Measurements from ENCODE around the gene TEX19. TPM values are rescaled to one million over a fixed set of nuclear protein-coding genes. Genes with fewer than 3 reads are reported as not detected.
"Not testable (repeated sequence)": the region's sequence is repeated elsewhere in the genome, so short reads cannot be mapped to it uniquely, and the experiment has no call there.

The TEX19 gene
- total and polyA plus RNA-seq, 2 of the 4 experiments (the other 2 are of a cell fraction) = under 0.01 to 0.03 TPM

DNA sequence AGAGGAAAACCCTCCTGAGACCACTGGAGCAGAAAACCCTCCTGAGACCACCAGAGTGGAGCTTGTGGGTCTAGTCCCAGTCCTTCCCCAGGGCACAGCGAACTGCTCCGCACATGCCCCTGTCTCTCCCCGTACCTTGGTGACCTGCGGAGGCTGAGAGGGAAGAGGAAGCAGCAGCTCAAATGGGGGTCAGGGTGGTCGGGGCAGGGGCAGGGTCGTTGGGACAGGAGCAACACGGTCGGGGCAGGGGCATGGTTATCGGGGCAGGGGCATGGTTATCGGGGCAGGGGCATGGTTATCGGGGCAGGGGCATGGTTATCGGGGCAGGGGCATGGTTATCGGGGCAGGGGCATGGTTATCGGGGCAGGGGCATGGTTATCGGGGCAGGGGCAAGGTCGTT is 53.0 kb downstream of the TEX19 start:
- H3K23ac ChIP-seq (ENCODE audit: low read depth, low read length); CTCF ChIA-PET; H3K4me3 ChIP-seq (ENCODE audit: insufficient read depth, low read depth, low read length); H3K4me2 ChIP-seq (ENCODE audit: low read depth, low read length); H4K5ac ChIP-seq (ENCODE audit: low read depth, low read length); H3K18ac ChIP-seq (ENCODE audit: low read depth, low read length); H3K9me3 ChIP-seq (ENCODE audit: control insufficient read depth, insufficient read depth, low read length); H3K4me1 ChIP-seq (ENCODE audit: control insufficient read depth, insufficient read depth, low read length); H2BK120ac ChIP-seq (ENCODE audit: low read depth, low read length); H3K56ac ChIP-seq (ENCODE audit: extremely low read depth, insufficient read depth, low read length); H2AK5ac ChIP-seq (ENCODE audit: low read depth, low read length); H3K9me1 ChIP-seq (ENCODE audit: insufficient read depth, low read length); H2AFZ ChIP-seq (replicated peaks; ENCODE audit: low read length, poor library complexity); H2BK5ac ChIP-seq (ENCODE audit: low read depth, low read length, poor library complexity, severe bottlenecking); DNase-seq; POLR2A ChIA-PET (ENCODE audit: unreplicated experiment); H4K91ac ChIP-seq (ENCODE audit: insufficient read depth, low read depth, low read length); H3K4ac ChIP-seq (ENCODE audit: low read depth, low read length); H2BK20ac ChIP-seq (ENCODE audit: low read depth, low read length); H4K8ac ChIP-seq (ENCODE audit: low read depth in 2 of 2, low read length in 2 of 2); in situ Hi-C loops (cut with MboI; ENCODE audit: low sequenced_read_pairs); H2BK15ac ChIP-seq (ENCODE audit: low read depth, low read length); BruUV-seq (replicated peaks); H3K27me3 ChIP-seq (ENCODE audit: control insufficient read depth, insufficient read depth, low read length); H3K14ac ChIP-seq (replicated peaks; ENCODE audit: low read depth, low read length); H2AK9ac ChIP-seq (replicated peaks; ENCODE audit: low read depth, low read length, poor library complexity); dilution Hi-C loops (cut with HindIII; ENCODE audit: low sequenced_read_pairs, unreplicated experiment); ATAC-seq (ENCODE audit: low read depth); H3K27ac ChIP-seq (ENCODE audit: insufficient read depth, low read length); H3K36me3 ChIP-seq (ENCODE audit: control insufficient read depth, insufficient read depth, low read length); H3K9ac ChIP-seq (ENCODE audit: low read depth, low read length): not testable (repeated sequence)
- peaks cover 0 to 16% of the 10 kb centered on the region in 2 experiments; a peak in 2 of 4 replicates for H3K79me1 ChIP-seq (ENCODE audit: low read depth in 1 of 2, low read length in 2 of 2)
- intact Hi-C loops (cut with micrococcal nuclease) = loop anchor here (5.0 kb wide), 1 partner anchor 170 kb away; no protein-coding TSS in a partner anchor
- H4K20me1 ChIP-seq (ENCODE audit: insufficient read depth, low read length) = peaks cover 19% of the 10 kb centered on the region
- WGBS, 2 experiments (ENCODE audit: extremely low coverage in 2 of 2, insufficient read length in 1 of 2) = 87% methylated on average over 13 of the region's 16 CpGs; no CpG with 5 or more reads in 1 of the 2 experiments

All from IMR-90 (cell line).